MM.1S (cell line): ENCODE data around the gene KCNJ6.

ENCODE experiments used
- DNase-seq: peaks from one replicate; pipeline ENCODE4 v3.0.0-alpha.2; 2015
- H2AFZ ChIP-seq: fragments of 300-600 bp; sonication (generic); 2 replicates; pipeline ENCODE4 v1.6.0; 2016; ENCODE audit warnings: antibody characterized with exemption, low read length
- H3F3A ChIP-seq: fragments of 300-600 bp; sonication (generic); 2 replicates; pipeline ENCODE4 v1.6.1; 2016; ENCODE audit warnings: mild to moderate bottlenecking, antibody characterized with exemption, low read length, moderate library complexity, mixed read lengths; ENCODE audit not compliant: insufficient read depth
- H3K27ac ChIP-seq: fragments of 300-600 bp; sonication (generic); 2 replicates; pipeline ENCODE4 v1.5.1; 2016; ENCODE audit warnings: mild to moderate bottlenecking, low read length
- H3K27me3 ChIP-seq: fragments of 300-600 bp; sonication (generic); replicated peaks from 2 replicates; pipeline ENCODE4 v1.6.0; 2016; ENCODE audit warnings: low read length; ENCODE audit not compliant: insufficient read depth
- H3K36me3 ChIP-seq: fragments of 300-600 bp; sonication (generic); replicated peaks from 2 replicates; pipeline ENCODE4 v1.6.1; 2016; ENCODE audit warnings: mild to moderate bottlenecking, low read length, mixed read lengths; ENCODE audit not compliant: insufficient read depth
- H3K4me1 ChIP-seq: fragments of 300-600 bp; sonication (generic); 2 replicates; pipeline ENCODE4 v1.6.1; 2016; ENCODE audit warnings: low read length, mixed read lengths
- H3K4me2 ChIP-seq: fragments of 300-600 bp; sonication (generic); 2 replicates; pipeline ENCODE4 v1.6.0; 2016; ENCODE audit warnings: low read depth, low read length
- H3K4me3 ChIP-seq: fragments of 300-600 bp; sonication (generic); 2 replicates; pipeline ENCODE4 v1.5.1; 2016; ENCODE audit warnings: low read length, mixed read lengths
- H3K79me2 ChIP-seq: fragments of 300-600 bp; sonication (generic); 2 replicates; pipeline ENCODE4 v1.6.1; 2016; ENCODE audit warnings: mixed run types, low read length, mixed read lengths
- H3K9ac ChIP-seq: fragments of 300-600 bp; sonication (generic); 2 replicates; pipeline ENCODE4 v1.6.1; 2016; ENCODE audit warnings: low read length, mixed read lengths
- H3K9me2 ChIP-seq: fragments of 300-600 bp; sonication (generic); replicated peaks from 2 replicates; pipeline ENCODE4 v1.6.1; 2016; ENCODE audit warnings: mild to moderate bottlenecking, low read length, mixed read lengths; ENCODE audit not compliant: insufficient read depth
- H3K9me3 ChIP-seq: fragments of 300-600 bp; sonication (generic); replicated peaks from 2 replicates; pipeline ENCODE4 v1.6.1; 2016; ENCODE audit warnings: mild to moderate bottlenecking, low read length, mixed read lengths; ENCODE audit not compliant: insufficient read depth
- H4K20me1 ChIP-seq: fragments of 300-600 bp; sonication (generic); 2 replicates; pipeline ENCODE4 v1.6.1; 2016; ENCODE audit warnings: mild to moderate bottlenecking, low read length, moderate library complexity, mixed read lengths; ENCODE audit not compliant: insufficient read depth
- EZH2 ChIP-seq: fragments of 300-600 bp; sonication (generic); optimal IDR thresholded peaks from 2 replicates; pipeline ENCODE3; 2017; ENCODE audit warnings: low read depth, mild to moderate bottlenecking, antibody characterized with exemption, low read length, mixed read lengths
- EZH2phosphoT487 ChIP-seq: fragments of 300-600 bp; sonication (generic); IDR thresholded peaks from 2 replicates; pipeline ENCODE4 v1.6.1; 2018; ENCODE audit warnings: antibody characterized with exemption, low read length
- TF ChIP-seq, protein P1 (sequence below): fragments of 300-600 bp; sonication (generic); IDR thresholded peaks from 2 replicates; pipeline ENCODE4 v1.5.1; 2016; ENCODE audit warnings: antibody characterized with exemption, low read length, mixed read lengths

Gene KCNJ6

DNA sequence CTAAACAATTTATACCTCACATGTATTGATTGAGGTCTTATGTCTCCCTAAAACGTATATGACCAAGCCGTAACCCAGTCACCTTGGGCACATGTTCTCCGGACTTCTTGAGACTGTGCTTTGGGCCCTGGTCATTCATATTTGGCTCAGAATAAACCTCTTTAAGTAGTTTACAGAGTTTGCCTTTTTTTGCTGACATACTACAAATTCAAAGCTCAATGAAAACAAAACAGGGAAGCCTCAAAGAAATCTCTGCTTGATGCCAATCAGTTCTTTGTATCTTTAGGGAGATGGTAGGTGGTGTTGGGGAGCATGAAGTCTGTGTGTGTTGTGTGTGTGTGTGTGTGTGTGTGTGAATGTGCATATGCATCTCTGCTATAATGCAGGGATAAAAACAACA lies 247.0 kb downstream of the KCNJ6 start:
- no peaks in the 10 kb centered on the region for H3K79me2 ChIP-seq
- H3K9me3 ChIP-seq: no peaks in the 10 kb centered on the region
- H2AFZ ChIP-seq: no peak overlapping the region
- no peak for TF ChIP-seq EZH2
- TF ChIP-seq, protein P1, sequence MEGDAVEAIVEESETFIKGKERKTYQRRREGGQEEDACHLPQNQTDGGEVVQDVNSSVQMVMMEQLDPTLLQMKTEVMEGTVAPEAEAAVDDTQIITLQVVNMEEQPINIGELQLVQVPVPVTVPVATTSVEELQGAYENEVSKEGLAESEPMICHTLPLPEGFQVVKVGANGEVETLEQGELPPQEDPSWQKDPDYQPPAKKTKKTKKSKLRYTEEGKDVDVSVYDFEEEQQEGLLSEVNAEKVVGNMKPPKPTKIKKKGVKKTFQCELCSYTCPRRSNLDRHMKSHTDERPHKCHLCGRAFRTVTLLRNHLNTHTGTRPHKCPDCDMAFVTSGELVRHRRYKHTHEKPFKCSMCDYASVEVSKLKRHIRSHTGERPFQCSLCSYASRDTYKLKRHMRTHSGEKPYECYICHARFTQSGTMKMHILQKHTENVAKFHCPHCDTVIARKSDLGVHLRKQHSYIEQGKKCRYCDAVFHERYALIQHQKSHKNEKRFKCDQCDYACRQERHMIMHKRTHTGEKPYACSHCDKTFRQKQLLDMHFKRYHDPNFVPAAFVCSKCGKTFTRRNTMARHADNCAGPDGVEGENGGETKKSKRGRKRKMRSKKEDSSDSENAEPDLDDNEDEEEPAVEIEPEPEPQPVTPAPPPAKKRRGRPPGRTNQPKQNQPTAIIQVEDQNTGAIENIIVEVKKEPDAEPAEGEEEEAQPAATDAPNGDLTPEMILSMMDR: no peak
- TF ChIP-seq EZH2phosphoT487: no peak
- H3F3A ChIP-seq: no peaks in the 10 kb centered on the region
- no peaks in the 10 kb centered on the region for H3K4me1 ChIP-seq
- no peak overlapping the region for H3K4me3 ChIP-seq
- no peak for DNase-seq
- H3K9ac ChIP-seq: no peak overlapping the region
- H3K27ac ChIP-seq: no peak overlapping the region
- H3K4me2 ChIP-seq: no peak overlapping the region
- no peaks in the 10 kb centered on the region for H3K36me3 ChIP-seq
- H3K9me2 ChIP-seq: no peaks in the 10 kb centered on the region
- H4K20me1 ChIP-seq: no peaks in the 10 kb centered on the region
- H3K27me3 ChIP-seq: no peaks in the 10 kb centered on the region

DNA sequence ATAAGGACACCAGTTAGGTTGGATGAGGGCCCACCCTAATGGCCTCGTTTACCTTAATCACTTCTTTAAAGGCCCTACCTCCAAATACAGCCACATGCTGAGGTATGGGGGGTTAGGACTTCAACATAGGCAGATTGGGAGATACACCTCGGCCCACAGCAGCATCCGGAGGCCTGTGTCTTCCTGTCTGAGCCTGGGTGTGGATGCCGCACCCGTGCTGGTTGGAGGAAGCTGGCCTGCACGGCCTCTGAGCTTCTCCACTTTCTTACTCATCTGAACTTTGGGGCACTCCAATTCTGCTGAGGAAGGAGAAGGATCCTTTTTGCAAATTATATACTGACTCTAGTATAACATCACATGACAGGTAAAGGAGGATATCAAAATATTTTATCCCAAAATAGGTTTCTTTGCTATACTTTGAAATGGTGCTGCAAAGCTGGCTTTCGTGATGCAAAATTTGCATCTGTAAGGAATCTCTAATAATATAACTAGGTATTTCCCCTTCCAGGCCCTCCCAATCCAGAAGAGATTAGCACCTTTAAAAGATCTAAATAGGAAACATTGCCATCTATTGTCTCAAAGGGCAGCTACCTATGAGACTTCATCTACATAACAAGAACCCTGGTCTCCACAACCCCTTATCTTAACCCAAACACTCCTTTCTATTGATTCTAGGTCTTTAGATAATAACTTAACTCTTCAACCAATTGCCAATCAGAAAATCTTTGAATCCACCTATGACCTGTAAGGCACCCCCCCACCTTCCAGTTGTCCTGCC lies 247.6 kb downstream of the KCNJ6 start:
- no peaks in the 10 kb centered on the region for H3K4me1 ChIP-seq
- TF ChIP-seq EZH2phosphoT487 (no peak), EZH2 (no peak)
- TF ChIP-seq, protein P1: no peak
- no peaks in the 10 kb centered on the region for H3K79me2 ChIP-seq
- DNase-seq: no peak
- no peak overlapping the region for H3K9ac ChIP-seq
- no peak overlapping the region for H2AFZ ChIP-seq
- H3K9me3 ChIP-seq: no peaks in the 10 kb centered on the region
- H4K20me1 ChIP-seq: no peaks in the 10 kb centered on the region
- no peaks in the 10 kb centered on the region for H3F3A ChIP-seq
- H3K36me3 ChIP-seq: no peaks in the 10 kb centered on the region
- no peak overlapping the region for H3K27ac ChIP-seq
- H3K4me3 ChIP-seq: no peak overlapping the region
- no peak overlapping the region for H3K4me2 ChIP-seq
- no peaks in the 10 kb centered on the region for H3K9me2 ChIP-seq
- H3K27me3 ChIP-seq: no peaks in the 10 kb centered on the region

DNA sequence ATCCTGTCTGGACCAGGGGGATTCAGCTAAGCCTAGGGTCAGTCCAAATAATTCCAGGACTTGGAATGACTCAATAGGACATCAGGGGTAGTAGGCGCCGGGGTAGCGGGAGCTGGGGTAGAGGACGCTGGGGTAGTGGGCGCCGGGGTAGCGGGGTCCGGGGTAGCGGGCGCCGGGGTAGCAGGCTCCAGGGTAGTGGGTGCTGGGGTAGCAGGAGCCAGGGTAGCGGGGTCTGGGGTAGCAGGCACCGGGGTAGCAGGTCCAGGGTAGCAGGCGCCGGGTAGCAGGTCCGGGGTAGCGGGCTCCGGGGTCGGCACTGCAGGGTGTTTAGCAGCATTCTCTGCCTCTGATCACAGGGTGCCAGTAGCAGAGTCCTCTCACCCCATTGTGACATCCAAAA lies 248.9 kb downstream of the KCNJ6 start:
- H3K27ac ChIP-seq: no peak overlapping the region

More for the DNA sequence above, 248.9 kb downstream of the KCNJ6 start:
- H3K9me3 ChIP-seq: no peaks in the 10 kb centered on the region
- no peaks in the 10 kb centered on the region for H3K36me3 ChIP-seq
- no peak overlapping the region for H2AFZ ChIP-seq
- no peak overlapping the region for H3K9ac ChIP-seq
- no peaks in the 10 kb centered on the region for H3K4me1 ChIP-seq
- no peak overlapping the region for H3K4me2 ChIP-seq
- H3K79me2 ChIP-seq: no peaks in the 10 kb centered on the region
- H3K27me3 ChIP-seq: no peaks in the 10 kb centered on the region
- no peaks in the 10 kb centered on the region for H3F3A ChIP-seq
- TF ChIP-seq EZH2phosphoT487 (no peak), EZH2 (no peak)
- TF ChIP-seq, protein P1: no peak
- no peaks in the 10 kb centered on the region for H3K9me2 ChIP-seq
- H4K20me1 ChIP-seq: no peaks in the 10 kb centered on the region
- H3K4me3 ChIP-seq: no peak overlapping the region
- DNase-seq: no peak
